HUES64 (cell line): ENCODE results near the gene BCL2A1.
A peak's percentile ranks its signal among the peaks of the same experiment; 100 is the strongest.
"Not testable (repeated sequence)": the region's sequence is repeated elsewhere in the genome, so short reads cannot be mapped to it uniquely, and the experiment has no call there.

Source experiments
- H3K27ac ChIP-seq: 2 replicates; pipeline ENCODE4 v1.7.0; 2013; ENCODE audit warnings: low read depth, low read length, inconsistent platforms
- H3K27me3 ChIP-seq: 2 replicates; pipeline ENCODE4 v1.6.1; 2013; ENCODE audit warnings: mild to moderate bottlenecking, low read length; ENCODE audit not compliant: insufficient read depth
- H3K36me3 ChIP-seq: 2 replicates; pipeline ENCODE4 v1.6.1; 2013; ENCODE audit warnings: mild to moderate bottlenecking, low read length; ENCODE audit not compliant: insufficient read depth
- H3K4me1 ChIP-seq: 2 replicates; pipeline ENCODE4 v1.6.1; 2013; ENCODE audit warnings: mild to moderate bottlenecking, low read length, moderate library complexity; ENCODE audit not compliant: insufficient read depth
- H3K4me3 ChIP-seq: 2 replicates; pipeline ENCODE4 v1.5.1; 2013; ENCODE audit warnings: mild to moderate bottlenecking, low read length, moderate library complexity
- H3K9ac ChIP-seq: 2 replicates; pipeline ENCODE4 v1.6.1; 2013; ENCODE audit warnings: mild to moderate bottlenecking, low read depth, low read length
- H3K9me3 ChIP-seq: 2 replicates; pipeline ENCODE4 v1.6.1; 2013; ENCODE audit warnings: low read depth, low read length; ENCODE audit not compliant: insufficient read depth
- WGBS: fragments of 150-250, 120-280 bp; methylation state at CpG from one replicate; pipeline ENCODE4 v1.1.7; 2013; ENCODE audit warnings: missing lambda C conversion rate; 5-methylcytosine and 5-hydroxymethylcytosine counted together

BCL2A1 gene

GRCh38 chr15:79922512-79923078 is 48.4 kb downstream of the BCL2A1 start:
- peak overlapping the region; percentile 97 for H3K27ac ChIP-seq
- WGBS: 4% methylated on average over 17 of the region's 17 CpGs
- peaks cover 37% of the 10 kb centered on the region for H3K36me3 ChIP-seq
- no peaks in the 10 kb centered on the region; the same call in 1 of the 2 replicates for H3K4me1 ChIP-seq
- H3K9me3 ChIP-seq: peaks cover 46% of the 10 kb centered on the region
- H3K4me3 ChIP-seq: peak overlapping the region; percentile 97
- H3K27me3 ChIP-seq: no peaks in the 10 kb centered on the region
- peak overlapping the region; percentile 94 for H3K9ac ChIP-seq

- no peaks in the 10 kb centered on the region; the same call in 1 of the 2 replicates for H3K4me1 ChIP-seq
- H3K9me3 ChIP-seq: peaks cover 72% of the 10 kb centered on the region
- peaks cover 64% of the 10 kb centered on the region for H3K36me3 ChIP-seq
- no peak overlapping the region for H3K9ac ChIP-seq
- WGBS: 99% methylated on average over 9 of the region's 12 CpGs
- no peak overlapping the region for H3K4me3 ChIP-seq
- no peak overlapping the region for H3K27ac ChIP-seq
- H3K27me3 ChIP-seq: no peaks in the 10 kb centered on the region
Measured at GRCh38 chr15:79919749-79920511, 51.1 kb downstream of the BCL2A1 start.

GRCh38 chr15:79919090-79919748 is 51.8 kb downstream of the BCL2A1 start:
- no peak overlapping the region for H3K4me3 ChIP-seq
- H3K4me1 ChIP-seq: no peaks in the 10 kb centered on the region; the same call in 1 of the 2 replicates
- no peak overlapping the region for H3K27ac ChIP-seq
- peaks cover 79% of the 10 kb centered on the region for H3K9me3 ChIP-seq
- 97% methylated on average over 27 of the region's 27 CpGs for WGBS
- no peak overlapping the region for H3K9ac ChIP-seq
- peaks cover 71% of the 10 kb centered on the region for H3K36me3 ChIP-seq
- H3K27me3 ChIP-seq: no peaks in the 10 kb centered on the region

GRCh38 chr15:79918278-79918677 is 52.7 kb downstream of the BCL2A1 start:
- H3K9me3 ChIP-seq: peaks cover 89% of the 10 kb centered on the region
- H3K27me3 ChIP-seq: no peaks in the 10 kb centered on the region
- no peaks in the 10 kb centered on the region; the same call in 1 of the 2 replicates for H3K4me1 ChIP-seq
- H3K4me3 ChIP-seq: no peak overlapping the region
- WGBS: 96% methylated on average over 11 of the region's 11 CpGs
- no peak overlapping the region for H3K27ac ChIP-seq
- H3K36me3 ChIP-seq: peaks cover 80% of the 10 kb centered on the region
- H3K9ac ChIP-seq: no peak overlapping the region

GRCh38 chr15:79916502-79917132 is 54.4 kb downstream of the BCL2A1 start:
- Histone ChIP-seq H3K36me3 (peaks cover 88% of the 10 kb centered on the region), H3K4me3 (no peak overlapping the region), H3K4me1 (no peaks in the 10 kb centered on the region), H3K9me3 (peaks cover 89% of the 10 kb centered on the region), H3K9ac (no peak overlapping the region), H3K27ac (no peak overlapping the region), H3K27me3 (no peaks in the 10 kb centered on the region)
- WGBS: 95% methylated on average over 3 of the region's 3 CpGs

GRCh38 chr15:79915776-79916501 is 55.1 kb downstream of the BCL2A1 start:
- not testable (repeated sequence) for H3K9ac ChIP-seq, H3K27me3 ChIP-seq, H3K4me3 ChIP-seq, H3K4me1 ChIP-seq, H3K27ac ChIP-seq
- 100% methylated on average over 1 of the region's 3 CpGs for WGBS
- Histone ChIP-seq H3K9me3 (peaks cover 84% of the 10 kb centered on the region), H3K36me3 (peaks cover 84% of the 10 kb centered on the region)

- no peak overlapping the region for H3K4me3 ChIP-seq
- H3K36me3 ChIP-seq: peaks cover 75% of the 10 kb centered on the region
- peaks cover 76% of the 10 kb centered on the region for H3K9me3 ChIP-seq
- no peak overlapping the region for H3K9ac ChIP-seq
- H3K4me1 ChIP-seq: no peaks in the 10 kb centered on the region
- no peaks in the 10 kb centered on the region for H3K27me3 ChIP-seq
- no peak overlapping the region for H3K27ac ChIP-seq
Measured at GRCh38 chr15:79914728-79915127, 56.3 kb downstream of the BCL2A1 start.
